Smooth muscle cell (in vitro differentiated cells): Measurements from ENCODE around the gene ZC3H11A. TPM values are rescaled to one million over a fixed set of nuclear protein-coding genes. Genes with fewer than 3 reads are reported as not detected.

ENCODE experiments used
- DNase-seq: peaks from one replicate; lab custom pipeline; 2025; ENCODE audit not compliant: unreplicated experiment; lab: John Stamatoyannopoulos, UW
- H2AFZ ChIP-seq: fragments of 200-600 bp; sonication (generic); 2 replicates; pipeline ENCODE4 v1.6.0; 2016; ENCODE audit warnings: antibody characterized with exemption, low read depth, mild to moderate bottlenecking
- H3F3A ChIP-seq: fragments of 200-600 bp; sonication (generic); 2 replicates; pipeline ENCODE4 v1.6.0; 2017; ENCODE audit warnings: antibody characterized with exemption, low read depth
- H3K27ac ChIP-seq: fragments of 200-600 bp; sonication (generic); 2 replicates; pipeline ENCODE4 v1.5.1; 2016; ENCODE audit warnings: low read depth, mild to moderate bottlenecking
- H3K27me3 ChIP-seq: fragments of 200-600 bp; sonication (generic); 2 replicates; pipeline ENCODE4 v1.6.1; 2016; ENCODE audit warnings: low read depth, mild to moderate bottlenecking
- H3K36me3 ChIP-seq: fragments of 200-600 bp; sonication (generic); 2 replicates; pipeline ENCODE4 v1.5.1; 2016; ENCODE audit warnings: low read depth
- H3K4me1 ChIP-seq: fragments of 200-600 bp; sonication (generic); 2 replicates; pipeline ENCODE4 v1.5.1; 2016; ENCODE audit warnings: low read depth
- H3K4me2 ChIP-seq: fragments of 200-600 bp; sonication (generic); 2 replicates; pipeline ENCODE4 v1.6.0; 2016; ENCODE audit warnings: mild to moderate bottlenecking
- H3K4me3 ChIP-seq: fragments of 200-600 bp; sonication (generic); 2 replicates; pipeline ENCODE4 v1.5.1; 2016; ENCODE audit warnings: mild to moderate bottlenecking
- H3K79me2 ChIP-seq: fragments of 200-600 bp; sonication (generic); 2 replicates; pipeline ENCODE4 v1.6.0; 2016; ENCODE audit warnings: low read depth, mild to moderate bottlenecking
- H3K9ac ChIP-seq: fragments of 200-600 bp; sonication (generic); 2 replicates; pipeline ENCODE4 v1.6.0; 2016; ENCODE audit warnings: low read depth
- H3K9me3 ChIP-seq: fragments of 200-600 bp; sonication (generic); replicated peaks from 2 replicates; pipeline ENCODE4 v1.5.1; 2016; ENCODE audit warnings: low read depth
- H4K20me1 ChIP-seq: fragments of 200-600 bp; sonication (generic); 2 replicates; pipeline ENCODE4 v1.6.0; 2016; ENCODE audit warnings: low read depth
- CTCF ChIP-seq: fragments of 200-600 bp; sonication (generic); IDR thresholded peaks from 2 replicates; pipeline ENCODE4 v1.5.1; 2017; ENCODE audit warnings: borderline replicate concordance, mild to moderate bottlenecking, antibody characterized with exemption; ENCODE audit not compliant: insufficient read depth, poor library complexity, severe bottlenecking
- WGBS: methylation state at CpG from one replicate; pipeline ENCODE4 v1.1.7; 2016; ENCODE audit warnings: low lambda C conversion rate; 5-methylcytosine and 5-hydroxymethylcytosine counted together
- polyA plus RNA-seq: library from polyadenylated mRNA; unstranded; fragments of >200 nt; fragmentation: Nextera tagmentation; extraction: Ambion mirVana; gene quantifications from 2 replicates; pipeline ENCODE4 v1.2.1, GENCODE V29; 2016
- total RNA-seq: library from RNA; depleted of rRNA; stranded (reverse); fragments of >200 nt; gene quantifications from 2 replicates; pipeline ENCODE4 v1.2.3, GENCODE V29; 2014

Gene ZC3H11A
- total and polyA plus RNA-seq, 2 experiments from 2014 or later: 28.4 to 140 TPM

GRCh38 chr1:203776636-203777035 is 18.8 kb upstream of the ZC3H11A start:
- Histone ChIP-seq H3K27ac (no peak overlapping the region), H3K79me2 (no peaks in the 10 kb centered on the region), H3K4me3 (no peak overlapping the region), H3K9me3 (no peaks in the 10 kb centered on the region), H3F3A (no peaks in the 10 kb centered on the region), H3K9ac (no peak overlapping the region), H3K4me1 (no peaks in the 10 kb centered on the region), H3K36me3 (no peaks in the 10 kb centered on the region), H3K27me3 (no peaks in the 10 kb centered on the region), H4K20me1 (no peaks in the 10 kb centered on the region), H2AFZ (no peak overlapping the region), H3K4me2 (no peak overlapping the region)
- TF ChIP-seq CTCF: no peak
- WGBS: 70% methylated on average over 4 of the region's 4 CpGs
- DNase-seq: no peak

GRCh38 chr1:203777596-203777995 is 17.8 kb upstream of the ZC3H11A start:
- Histone ChIP-seq H2AFZ (no peak overlapping the region), H3K4me1 (no peaks in the 10 kb centered on the region), H3K4me2 (no peak overlapping the region), H3K27me3 (no peaks in the 10 kb centered on the region), H3K27ac (no peak overlapping the region), H3K36me3 (no peaks in the 10 kb centered on the region), H3K4me3 (no peak overlapping the region), H3K79me2 (no peaks in the 10 kb centered on the region), H3K9me3 (no peaks in the 10 kb centered on the region), H4K20me1 (no peaks in the 10 kb centered on the region), H3F3A (no peaks in the 10 kb centered on the region), H3K9ac (no peak overlapping the region)
- TF ChIP-seq CTCF: no peak
- WGBS: 88% methylated on average over 3 of the region's 3 CpGs
- DNase-seq: no peak

GRCh38 chr1:203778146-203778545 is 17.3 kb upstream of the ZC3H11A start:
- TF ChIP-seq CTCF: no peak
- H3K9ac ChIP-seq: no peak overlapping the region
- WGBS: 89% methylated on average over 3 of the region's 3 CpGs
- no peaks in the 10 kb centered on the region for H3K36me3 ChIP-seq
- H4K20me1 ChIP-seq: no peaks in the 10 kb centered on the region
- H3K79me2 ChIP-seq: no peaks in the 10 kb centered on the region
- no peaks in the 10 kb centered on the region for H3F3A ChIP-seq
- no peak overlapping the region for H3K27ac ChIP-seq
- no peaks in the 10 kb centered on the region for H3K4me1 ChIP-seq
- H3K4me3 ChIP-seq: no peak overlapping the region
- H2AFZ ChIP-seq: no peak overlapping the region
- H3K4me2 ChIP-seq: no peak overlapping the region
- H3K27me3 ChIP-seq: no peaks in the 10 kb centered on the region
- DNase-seq: no peak
- H3K9me3 ChIP-seq: no peaks in the 10 kb centered on the region

- DNase-seq: no peak
- H3K9me3 ChIP-seq: no peaks in the 10 kb centered on the region
- H3F3A ChIP-seq: no peaks in the 10 kb centered on the region
- no peak for TF ChIP-seq CTCF
- no peak overlapping the region for H3K27ac ChIP-seq
- H3K4me1 ChIP-seq: no peaks in the 10 kb centered on the region
- no peaks in the 10 kb centered on the region for H3K36me3 ChIP-seq
- H2AFZ ChIP-seq: no peak overlapping the region
- H3K4me2 ChIP-seq: no peak overlapping the region
- no peaks in the 10 kb centered on the region for H4K20me1 ChIP-seq
- H3K4me3 ChIP-seq: no peak overlapping the region
- H3K27me3 ChIP-seq: no peaks in the 10 kb centered on the region
- H3K9ac ChIP-seq: no peak overlapping the region
- no peaks in the 10 kb centered on the region for H3K79me2 ChIP-seq
- WGBS: 90% methylated on average over 4 of the region's 4 CpGs
Observed at GRCh38 chr1:203778789-203779188, 16.6 kb upstream of the ZC3H11A start.
